ENCODE measurements around the gene JADE2.

Gene JADE2

GRCh38 chr5:134575316-134575715 is 49.8 kb downstream of the JADE2 start:
- no peaks in the 10 kb centered on the region for H3K9me3 ChIP-seq (ENCODE audit: control insufficient read depth, low read length)
- no peak overlapping the region for H2AFZ ChIP-seq (ENCODE audit: low read depth, low read length)
- H3K14ac ChIP-seq (ENCODE audit: low read length in 2 of 2): no peak overlapping the region
- H4K8ac ChIP-seq (ENCODE audit: low read length): no peak overlapping the region
- H3K4me1 ChIP-seq (ENCODE audit: control insufficient read depth, insufficient read depth, low read depth, low read length): peaks cover 29% of the 10 kb centered on the region
- no peak overlapping the region for H2BK5ac ChIP-seq (ENCODE audit: low read depth, low read length, poor library complexity, severe bottlenecking)
- no peak overlapping the region for H4K91ac ChIP-seq (ENCODE audit: low read length)
- no peak overlapping the region for H3K23ac ChIP-seq (ENCODE audit: low read length in 2 of 2)
- WGBS: 91% methylated on average over 2 of the region's 2 CpGs
- H3K79me1 ChIP-seq (replicated peaks; ENCODE audit: low read length, poor library complexity, severe bottlenecking): peaks cover 58% of the 10 kb centered on the region
- H3K4me2 ChIP-seq (ENCODE audit: low read length, poor library complexity, severe bottlenecking): no peak overlapping the region
- H2BK12ac ChIP-seq (ENCODE audit: low read length in 2 of 2): no peak overlapping the region
- no peak overlapping the region for H2BK120ac ChIP-seq (ENCODE audit: low read depth, low read length)
- H3K27ac ChIP-seq (ENCODE audit: low read length, poor library complexity, severe bottlenecking): peak overlapping the region; percentile 51
- H3K18ac ChIP-seq (ENCODE audit: low read depth in 1 of 2, low read length in 2 of 2): no peak overlapping the region
- H3K27me3 ChIP-seq (ENCODE audit: control insufficient read depth in 1 of 2, insufficient read depth in 1 of 2, low read length in 2 of 2): no peaks in the 10 kb centered on the region
- no peak overlapping the region for H3K9ac ChIP-seq (ENCODE audit: low read length)
- no peak overlapping the region for H3K4me3 ChIP-seq (ENCODE audit: insufficient read depth in 1 of 2, low read depth in 1 of 2, low read length in 2 of 2)
- DNase-seq: no peak
- peaks cover 90 to 94% of the 10 kb centered on the region in 2 experiments for H3K36me3 ChIP-seq (ENCODE audit: control insufficient read depth in 1 of 2, insufficient read depth in 2 of 2, low read depth in 1 of 2, low read length in 2 of 2)
- no peak overlapping the region for H2BK15ac ChIP-seq (ENCODE audit: low read depth, poor library complexity, severe bottlenecking)
- H3K4ac ChIP-seq (ENCODE audit: low read depth in 1 of 2, low read length in 2 of 2): no peak overlapping the region
- peak overlapping the region; percentile 57 for H2AK5ac ChIP-seq (ENCODE audit: low read length, severe bottlenecking)

DNA sequence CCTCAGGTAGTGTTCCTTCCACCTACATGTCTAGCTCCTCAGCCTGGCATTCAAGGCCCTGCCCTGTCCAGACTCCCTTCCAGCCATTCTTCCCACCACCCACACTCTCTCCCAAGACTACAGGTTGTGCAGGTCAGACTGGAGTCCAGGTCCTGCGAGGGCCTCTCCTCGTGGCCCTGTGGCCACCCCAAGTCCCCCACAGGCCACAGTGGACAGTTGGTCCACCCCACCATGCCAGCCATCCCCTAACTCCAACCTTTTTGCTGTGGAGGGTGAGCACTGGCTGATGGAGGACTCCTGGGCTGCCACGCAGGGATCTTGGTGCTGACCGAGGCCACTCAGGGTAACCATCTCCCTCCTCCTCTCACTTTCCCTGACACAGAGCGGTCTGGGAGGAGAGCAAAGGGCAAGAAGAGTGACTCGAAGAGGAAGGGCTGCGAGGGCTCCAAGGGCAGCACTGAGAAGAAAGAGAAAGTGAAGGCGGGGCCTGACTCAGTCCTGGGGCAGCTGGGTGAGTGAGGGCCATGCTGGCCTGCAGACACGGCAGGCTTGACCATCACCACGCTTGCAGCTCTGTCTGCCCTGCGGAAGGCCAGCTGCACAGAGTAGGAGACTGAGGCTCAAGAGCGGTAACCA is 51.0 kb downstream of the JADE2 start:
- Histone ChIP-seq H4K91ac (ENCODE audit: low read length) (peak overlapping the region; percentile 2), H2BK12ac (ENCODE audit: low read length in 2 of 2) (no peak overlapping the region), H2BK5ac (ENCODE audit: low read depth, low read length, poor library complexity, severe bottlenecking) (no peak overlapping the region), H3K27ac (ENCODE audit: low read length, poor library complexity, severe bottlenecking) (no peak overlapping the region), H3K9me3 (ENCODE audit: control insufficient read depth, low read length) (no peaks in the 10 kb centered on the region), H3K4ac (ENCODE audit: low read depth in 1 of 2, low read length in 2 of 2) (peak overlapping the region in 1 of 2 experiments; percentile 13), H2AFZ (ENCODE audit: low read depth, low read length) (no peak overlapping the region), H3K27me3 (ENCODE audit: control insufficient read depth in 1 of 2, insufficient read depth in 1 of 2, low read length in 2 of 2) (no peaks in the 10 kb centered on the region), H3K4me1 (ENCODE audit: control insufficient read depth, insufficient read depth, low read depth, low read length) (peaks cover 25% of the 10 kb centered on the region), H3K9ac (ENCODE audit: low read length) (peak overlapping the region; percentile 56), H3K4me3 (ENCODE audit: insufficient read depth in 1 of 2, low read depth in 1 of 2, low read length in 2 of 2) (no peak overlapping the region), H3K36me3 (ENCODE audit: control insufficient read depth in 1 of 2, insufficient read depth in 2 of 2, low read depth in 1 of 2, low read length in 2 of 2) (peaks cover 91 to 93% of the 10 kb centered on the region in 2 experiments), H3K23ac (ENCODE audit: low read length in 2 of 2) (no peak overlapping the region), H2BK120ac (ENCODE audit: low read depth, low read length) (no peak overlapping the region), H4K8ac (ENCODE audit: low read length) (peak overlapping the region; percentile 28), H2BK15ac (ENCODE audit: low read depth, poor library complexity, severe bottlenecking) (no peak overlapping the region), H3K79me1 (replicated peaks; ENCODE audit: low read length, poor library complexity, severe bottlenecking) (peaks cover 56% of the 10 kb centered on the region), H3K18ac (ENCODE audit: low read depth in 1 of 2, low read length in 2 of 2) (no peak overlapping the region), H3K4me2 (ENCODE audit: low read length, poor library complexity, severe bottlenecking) (no peak overlapping the region), H2AK5ac (ENCODE audit: low read length, severe bottlenecking) (peak overlapping the region; percentile 20), H3K14ac (ENCODE audit: low read length in 2 of 2) (no peak overlapping the region)
- peak; percentile 15 for DNase-seq
- WGBS: 87% methylated on average over 11 of the region's 12 CpGs

DNA sequence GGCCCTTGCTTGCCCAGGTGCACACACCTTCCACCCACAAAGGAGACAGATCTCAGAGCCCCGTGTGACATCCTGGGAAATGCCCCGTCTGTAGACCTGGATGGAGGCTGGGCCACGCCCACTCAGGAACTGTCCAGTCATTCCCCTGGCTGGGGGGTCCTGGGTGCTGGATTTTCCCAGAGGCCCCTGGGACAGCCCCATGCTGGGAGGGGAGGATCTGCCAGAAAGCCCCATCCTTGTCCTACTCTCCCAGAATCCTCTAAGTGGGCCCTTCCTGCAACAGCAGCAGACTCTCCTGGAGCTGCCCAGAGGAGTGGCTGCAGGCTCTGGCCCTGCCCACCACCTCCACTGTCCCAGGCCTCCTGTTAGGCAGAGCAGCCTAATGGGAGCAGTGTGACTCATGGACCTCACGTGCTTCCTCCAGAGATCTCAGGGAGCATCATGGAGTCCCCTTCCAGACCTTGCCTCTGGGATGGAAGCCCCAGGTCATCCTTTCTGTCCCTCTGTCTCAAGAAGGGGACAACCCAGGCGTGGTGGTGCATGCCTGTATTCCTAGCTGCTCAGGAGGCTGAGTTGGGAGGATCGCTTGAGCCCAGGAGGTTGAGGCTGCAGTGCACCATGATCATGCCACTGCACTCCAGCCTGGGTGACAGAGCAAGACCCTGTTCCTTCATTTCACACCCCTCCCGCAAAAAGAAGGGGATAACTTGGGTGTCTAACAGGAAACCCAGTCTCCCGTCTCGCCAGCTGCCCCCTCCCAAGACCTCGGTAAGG is 51.7 kb downstream of the JADE2 start:
- peaks cover 53% of the 10 kb centered on the region for H3K79me1 ChIP-seq (replicated peaks; ENCODE audit: low read length, poor library complexity, severe bottlenecking)
- H4K8ac ChIP-seq (ENCODE audit: low read length): peak overlapping the region; percentile 21
- peak overlapping the region; percentile 56 for H3K9ac ChIP-seq (ENCODE audit: low read length)
- no peak overlapping the region for H2AFZ ChIP-seq (ENCODE audit: low read depth, low read length)
- no peak overlapping the region for H3K4me3 ChIP-seq (ENCODE audit: insufficient read depth in 1 of 2, low read depth in 1 of 2, low read length in 2 of 2)
- peaks cover 90 to 93% of the 10 kb centered on the region in 2 experiments for H3K36me3 ChIP-seq (ENCODE audit: control insufficient read depth in 1 of 2, insufficient read depth in 2 of 2, low read depth in 1 of 2, low read length in 2 of 2)
- no peak overlapping the region for H2BK12ac ChIP-seq (ENCODE audit: low read length in 2 of 2)
- H3K23ac ChIP-seq (ENCODE audit: low read length in 2 of 2): no peak overlapping the region
- no peak overlapping the region for H3K18ac ChIP-seq (ENCODE audit: low read depth in 1 of 2, low read length in 2 of 2)
- H2BK120ac ChIP-seq (ENCODE audit: low read depth, low read length): no peak overlapping the region
- no peak overlapping the region for H4K91ac ChIP-seq (ENCODE audit: low read length)
- H3K4me1 ChIP-seq (ENCODE audit: control insufficient read depth, insufficient read depth, low read depth, low read length): peaks cover 25% of the 10 kb centered on the region
- H3K27ac ChIP-seq (ENCODE audit: low read length, poor library complexity, severe bottlenecking): no peak overlapping the region
- no peaks in the 10 kb centered on the region for H3K9me3 ChIP-seq (ENCODE audit: control insufficient read depth, low read length)
- peak overlapping the region in 1 of 2 experiments; percentile 13 for H3K4ac ChIP-seq (ENCODE audit: low read depth in 1 of 2, low read length in 2 of 2)
- no peak overlapping the region for H2BK15ac ChIP-seq (ENCODE audit: low read depth, poor library complexity, severe bottlenecking)
- peak; percentile 87 for DNase-seq
- H3K27me3 ChIP-seq (ENCODE audit: control insufficient read depth in 1 of 2, insufficient read depth in 1 of 2, low read length in 2 of 2): no peaks in the 10 kb centered on the region
- H3K14ac ChIP-seq (ENCODE audit: low read length in 2 of 2): no peak overlapping the region
- H2AK5ac ChIP-seq (ENCODE audit: low read length, severe bottlenecking): no peak overlapping the region
- no peak overlapping the region for H2BK5ac ChIP-seq (ENCODE audit: low read depth, low read length, poor library complexity, severe bottlenecking)
- 72% methylated on average over 10 of the region's 10 CpGs for WGBS
- no peak overlapping the region for H3K4me2 ChIP-seq (ENCODE audit: low read length, poor library complexity, severe bottlenecking)

GRCh38 chr5:134577796-134578577 is 52.5 kb downstream of the JADE2 start:
- Histone ChIP-seq H3K9me3 (ENCODE audit: control insufficient read depth, low read length) (no peaks in the 10 kb centered on the region), H3K9ac (ENCODE audit: low read length) (peak overlapping the region; percentile 56), H3K18ac (ENCODE audit: low read depth in 1 of 2, low read length in 2 of 2) (no peak overlapping the region), H3K79me1 (replicated peaks; ENCODE audit: low read length, poor library complexity, severe bottlenecking) (peaks cover 45% of the 10 kb centered on the region), H2AK5ac (ENCODE audit: low read length, severe bottlenecking) (no peak overlapping the region), H3K4ac (ENCODE audit: low read depth in 1 of 2, low read length in 2 of 2) (no peak overlapping the region), H3K4me2 (ENCODE audit: low read length, poor library complexity, severe bottlenecking) (no peak overlapping the region), H3K27ac (ENCODE audit: low read length, poor library complexity, severe bottlenecking) (no peak overlapping the region), H2BK120ac (ENCODE audit: low read depth, low read length) (no peak overlapping the region), H3K4me1 (ENCODE audit: control insufficient read depth, insufficient read depth, low read depth, low read length) (peaks cover 27% of the 10 kb centered on the region), H3K4me3 (ENCODE audit: insufficient read depth in 1 of 2, low read depth in 1 of 2, low read length in 2 of 2) (no peak overlapping the region), H2BK15ac (ENCODE audit: low read depth, poor library complexity, severe bottlenecking) (no peak overlapping the region), H2BK12ac (ENCODE audit: low read length in 2 of 2) (no peak overlapping the region), H3K36me3 (ENCODE audit: control insufficient read depth in 1 of 2, insufficient read depth in 2 of 2, low read depth in 1 of 2, low read length in 2 of 2) (peaks cover 86 to 90% of the 10 kb centered on the region in 2 experiments), H2BK5ac (ENCODE audit: low read depth, low read length, poor library complexity, severe bottlenecking) (no peak overlapping the region), H4K8ac (ENCODE audit: low read length) (no peak overlapping the region), H2AFZ (ENCODE audit: low read depth, low read length) (no peak overlapping the region), H3K14ac (ENCODE audit: low read length in 2 of 2) (no peak overlapping the region), H3K27me3 (ENCODE audit: control insufficient read depth in 1 of 2, insufficient read depth in 1 of 2, low read length in 2 of 2) (no peaks in the 10 kb centered on the region), H4K91ac (ENCODE audit: low read length) (no peak overlapping the region), H3K23ac (ENCODE audit: low read length in 2 of 2) (no peak overlapping the region)
- WGBS: 44% methylated on average over 17 of the region's 17 CpGs
- DNase-seq: peak; percentile 84

Measured in mesenchymal stem cell (in vitro differentiated cells and primary cell).